ENCODE measurements around the gene CXCL16.
A peak's percentile ranks its signal among the peaks of the same experiment; 100 is the strongest.
"Not testable (repeated sequence)": the region's sequence is repeated elsewhere in the genome, so short reads cannot be mapped to it uniquely, and the experiment has no call there.

Gene CXCL16

DNA sequence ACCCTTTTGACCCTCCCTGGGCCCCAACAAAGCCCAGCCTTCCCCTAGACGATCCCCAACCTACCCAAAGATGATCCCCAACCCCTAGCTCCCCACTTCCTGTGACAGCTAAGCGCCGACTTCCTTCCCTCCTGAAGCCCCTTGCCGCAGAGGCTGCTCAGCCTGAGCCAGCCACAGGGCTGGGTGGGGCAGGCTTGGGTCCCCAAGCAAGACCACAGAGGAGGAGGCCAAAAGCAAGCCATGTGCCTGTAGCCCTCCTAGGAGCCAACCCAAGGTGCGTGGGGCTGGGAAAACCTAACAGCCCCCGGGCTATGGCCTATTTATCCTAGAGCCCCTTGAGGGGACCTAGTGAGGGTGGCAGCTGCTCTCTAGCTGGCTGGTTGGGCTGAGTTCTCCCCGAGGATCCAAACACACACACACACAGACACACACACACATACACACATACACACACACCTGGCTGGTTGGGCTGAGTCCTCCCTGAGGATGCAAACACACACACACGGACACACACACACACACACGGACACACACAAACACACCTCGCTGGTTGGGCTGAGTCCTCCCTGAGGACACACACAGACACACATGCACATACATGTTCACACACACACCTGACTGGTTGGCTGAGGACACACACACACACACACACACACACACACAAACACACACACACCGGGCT is 24.5 kb downstream of the CXCL16 start:
- Mint-ChIP-seq H3K9me3 (no peaks in the 10 kb centered on the region), H3K4me3 (peak overlapping the region; percentile 75), H3K27ac (ENCODE audit: low read depth) (peak overlapping the region; percentile 88), H3K4me1 (peaks cover 59% of the 10 kb centered on the region), H3K27me3 (no peaks in the 10 kb centered on the region), H3K36me3 (ENCODE audit: insufficient read depth) (peaks cover 40% of the 10 kb centered on the region)
- peak in 1 of 2 donors; percentile 44 for DNase-seq (ENCODE audit: low spot score in 2 of 2)
- ATAC-seq (replicated peaks; ENCODE audit: extremely low read depth, poor library complexity, severe bottlenecking), result peak; percentile 16

DNA sequence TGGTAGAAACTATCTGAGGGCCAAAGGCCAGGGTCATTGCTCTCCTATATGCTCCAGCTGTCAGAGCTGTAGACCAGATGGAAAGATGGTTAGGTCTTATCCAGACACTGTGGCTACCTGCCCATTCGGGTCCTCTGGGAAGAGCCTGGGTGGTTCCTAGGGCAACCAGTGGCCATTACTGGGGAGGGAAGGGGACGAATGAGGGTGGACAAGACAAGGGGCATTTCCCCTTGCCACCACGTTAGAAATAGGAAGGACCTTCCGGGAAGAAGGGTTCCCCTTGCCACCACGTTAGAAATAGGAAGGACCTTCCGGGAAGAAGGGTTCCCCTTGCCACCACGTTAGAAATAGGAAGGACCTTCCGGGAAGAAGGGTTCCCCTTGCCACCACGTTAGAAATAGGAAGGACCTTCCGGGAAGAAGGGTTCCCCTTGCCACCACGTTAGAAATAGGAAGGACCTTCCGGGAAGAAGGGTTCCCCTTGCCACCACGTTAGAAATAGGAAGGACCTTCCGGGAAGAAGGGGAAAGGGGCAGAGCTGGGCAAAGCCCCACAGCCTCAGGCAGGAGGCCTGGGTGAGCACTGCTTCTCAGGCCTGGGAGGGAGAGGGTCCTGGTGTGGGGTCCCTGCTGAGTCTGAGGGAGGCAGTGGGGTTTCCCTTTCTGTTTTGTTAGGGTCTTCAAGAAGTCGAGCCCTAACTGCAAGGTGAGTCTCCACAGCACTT is 25.2 kb downstream of the CXCL16 start:
- DNase-seq (ENCODE audit: low spot score in 2 of 2); H3K27me3 Mint-ChIP-seq; H3K9me3 Mint-ChIP-seq; ATAC-seq (replicated peaks; ENCODE audit: extremely low read depth, poor library complexity, severe bottlenecking): not testable (repeated sequence)
- Mint-ChIP-seq H3K36me3 (ENCODE audit: insufficient read depth) (peaks cover 35% of the 10 kb centered on the region), H3K4me3 (peak overlapping the region; percentile 75), H3K4me1 (peaks cover 62% of the 10 kb centered on the region), H3K27ac (ENCODE audit: low read depth) (peak overlapping the region; percentile 88)

GRCh38 chr17:4712526-4712925 is 27.2 kb downstream of the CXCL16 start:
- DNase-seq (ENCODE audit: low spot score in 2 of 2) (no peak), ATAC-seq (replicated peaks; ENCODE audit: extremely low read depth, poor library complexity, severe bottlenecking) (no peak)
- H3K4me3 Mint-ChIP-seq, result peak overlapping the region; percentile 94
- no peaks in the 10 kb centered on the region for H3K9me3 Mint-ChIP-seq
- peak overlapping the region; percentile 88 for H3K27ac Mint-ChIP-seq (ENCODE audit: low read depth)
- no peaks in the 10 kb centered on the region for H3K27me3 Mint-ChIP-seq
- H3K4me1 Mint-ChIP-seq, result peaks cover 60% of the 10 kb centered on the region
- peaks cover 17% of the 10 kb centered on the region for H3K36me3 Mint-ChIP-seq (ENCODE audit: insufficient read depth)

GRCh38 chr17:4711661-4712181 is 28.0 kb downstream of the CXCL16 start:
- no peak for ATAC-seq (replicated peaks; ENCODE audit: extremely low read depth, poor library complexity, severe bottlenecking)
- peak overlapping the region; percentile 88 for H3K27ac Mint-ChIP-seq (ENCODE audit: low read depth)
- H3K9me3 Mint-ChIP-seq, result no peaks in the 10 kb centered on the region
- H3K36me3 Mint-ChIP-seq (ENCODE audit: insufficient read depth), result peaks cover 11% of the 10 kb centered on the region
- H3K4me3 Mint-ChIP-seq, result peak overlapping the region; percentile 94
- no peaks in the 10 kb centered on the region for H3K27me3 Mint-ChIP-seq
- peaks cover 53% of the 10 kb centered on the region for H3K4me1 Mint-ChIP-seq
- DNase-seq (ENCODE audit: low spot score in 2 of 2), result no peak

DNA sequence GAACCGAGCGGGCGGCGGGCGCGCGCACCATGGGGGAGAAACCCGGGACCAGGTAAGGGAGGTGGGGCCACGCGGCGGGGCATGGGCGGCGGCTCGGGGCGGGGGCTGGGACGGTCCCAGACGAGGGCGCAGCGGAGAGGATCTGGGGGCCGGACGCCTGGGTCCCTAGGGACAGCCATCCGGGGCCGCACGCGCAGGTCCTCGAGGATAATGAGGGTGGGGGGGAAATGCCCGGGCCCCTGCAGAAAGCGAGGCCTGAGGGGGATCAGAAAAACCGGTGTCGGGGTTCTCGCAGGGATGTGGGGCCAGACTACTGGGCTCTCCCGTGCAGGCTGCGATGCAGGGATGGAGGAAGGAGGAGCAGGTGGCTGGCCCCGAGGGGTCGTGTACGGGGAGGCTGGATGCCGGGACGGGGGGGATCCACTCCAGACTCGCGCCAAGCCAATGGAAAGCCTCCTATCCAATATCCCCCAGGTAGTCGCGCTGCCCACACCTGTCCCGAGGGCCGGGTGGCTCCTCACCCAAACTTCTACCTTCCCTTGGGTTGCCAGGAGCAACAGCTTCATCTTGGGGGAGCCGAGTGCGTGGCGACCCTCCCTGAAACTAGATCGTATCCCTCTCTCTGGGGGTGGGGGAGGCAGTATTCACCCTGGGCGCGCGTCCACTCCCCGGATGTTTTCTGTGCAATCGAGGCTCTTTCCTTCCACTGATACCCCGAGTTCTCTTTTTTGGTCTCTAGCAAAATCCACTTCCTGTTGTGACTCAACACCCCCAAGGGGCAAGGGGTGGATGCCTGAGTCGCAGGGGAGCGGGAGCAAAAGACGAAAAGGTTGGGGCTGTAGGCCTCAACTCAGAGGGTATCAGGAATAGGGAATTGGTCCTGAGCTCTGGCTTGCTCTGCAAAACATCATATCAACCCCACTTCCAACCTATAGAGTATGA is 28.8 kb downstream of the CXCL16 start:
- Mint-ChIP-seq H3K4me1 (peaks cover 53% of the 10 kb centered on the region), H3K36me3 (ENCODE audit: insufficient read depth) (peaks cover 12% of the 10 kb centered on the region), H3K27ac (ENCODE audit: low read depth) (peak overlapping the region; percentile 88), H3K27me3 (no peaks in the 10 kb centered on the region), H3K4me3 (peak overlapping the region; percentile 94), H3K9me3 (no peaks in the 10 kb centered on the region)
- peak; percentile 1 for ATAC-seq (replicated peaks; ENCODE audit: extremely low read depth, poor library complexity, severe bottlenecking)
- DNase-seq (ENCODE audit: low spot score in 2 of 2), result no peak

GRCh38 chr17:4709794-4710692 is 29.7 kb downstream of the CXCL16 start, which contains the start of gene ARRB2:
Gene ARRB2, plus strand, starts transcription at chr17:4710632. Its CDS starts 90 bp downstream, at chr17:4710722.
- Mint-ChIP-seq H3K27me3 (no peaks in the 10 kb centered on the region), H3K4me3 (peak within 1 kb of the TSS; percentile 94), H3K4me1 (peaks cover 46% of the 10 kb centered on the region), H3K27ac (ENCODE audit: low read depth) (peak within 1 kb of the TSS; percentile 88), H3K36me3 (ENCODE audit: insufficient read depth) (peaks cover 5% of the 10 kb centered on the region), H3K9me3 (no peaks in the 10 kb centered on the region)
- ATAC-seq (replicated peaks; ENCODE audit: extremely low read depth, poor library complexity, severe bottlenecking) (peak; percentile 83), DNase-seq (ENCODE audit: low spot score in 2 of 2) (peak; percentile 93 to 98)

- Mint-ChIP-seq H3K36me3 (ENCODE audit: insufficient read depth) (peaks cover 6% of the 10 kb centered on the region), H3K4me1 (peaks cover 34% of the 10 kb centered on the region), H3K27me3 (no peaks in the 10 kb centered on the region), H3K27ac (ENCODE audit: low read depth) (no peak overlapping the region), H3K9me3 (no peaks in the 10 kb centered on the region), H3K4me3 (peak overlapping the region; percentile 46)
- ATAC-seq (replicated peaks; ENCODE audit: extremely low read depth, poor library complexity, severe bottlenecking) (no peak), DNase-seq (ENCODE audit: low spot score in 2 of 2) (peak in 1 of 2 donors; percentile 61)
These were observed 31.3 kb downstream of the CXCL16 start for GRCh38 chr17:4708436-4708835.

- peaks cover 7% of the 10 kb centered on the region for H3K36me3 Mint-ChIP-seq (ENCODE audit: insufficient read depth)
- H3K4me1 Mint-ChIP-seq, result peaks cover 37% of the 10 kb centered on the region
- H3K27me3 Mint-ChIP-seq, result no peaks in the 10 kb centered on the region
- H3K4me3 Mint-ChIP-seq, result peak overlapping the region; percentile 14
- H3K9me3 Mint-ChIP-seq, result no peaks in the 10 kb centered on the region
- ATAC-seq (replicated peaks; ENCODE audit: extremely low read depth, poor library complexity, severe bottlenecking) (no peak), DNase-seq (ENCODE audit: low spot score in 2 of 2) (no peak)
- peak overlapping the region; percentile 20 for H3K27ac Mint-ChIP-seq (ENCODE audit: low read depth)
These were observed 33.6 kb downstream of the CXCL16 start for GRCh38 chr17:4706121-4706520.

DNA sequence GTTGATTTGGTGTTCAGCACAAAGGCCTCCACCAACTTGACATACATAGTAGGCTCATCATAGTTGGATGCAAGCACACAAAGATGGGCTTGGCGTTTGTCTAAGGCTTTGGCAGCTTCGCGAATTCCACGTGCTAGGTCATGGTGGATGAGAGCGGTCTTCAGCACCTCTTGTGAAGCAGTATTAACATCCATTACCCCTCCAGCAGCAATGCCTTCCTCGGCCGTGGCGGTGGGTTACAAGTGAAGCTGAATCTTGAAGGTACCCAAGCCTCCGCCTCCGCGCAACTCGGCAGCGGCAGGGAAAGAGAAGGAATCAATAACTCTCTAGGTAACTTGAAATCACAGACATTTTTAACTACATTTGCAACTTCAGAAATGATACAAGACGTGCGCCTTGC is 34.7 kb downstream of the CXCL16 start:
- Mint-ChIP-seq H3K4me1 (peaks cover 35% of the 10 kb centered on the region), H3K4me3 (peak overlapping the region; percentile 63), H3K27ac (ENCODE audit: low read depth) (peak overlapping the region; percentile 71), H3K27me3 (no peaks in the 10 kb centered on the region), H3K9me3 (no peaks in the 10 kb centered on the region), H3K36me3 (ENCODE audit: insufficient read depth) (peaks cover 7% of the 10 kb centered on the region)
- no peak for ATAC-seq (replicated peaks; ENCODE audit: extremely low read depth, poor library complexity, severe bottlenecking)
- no peak for DNase-seq (ENCODE audit: low spot score in 2 of 2)

- H3K36me3 Mint-ChIP-seq (ENCODE audit: insufficient read depth); ATAC-seq (replicated peaks; ENCODE audit: extremely low read depth, poor library complexity, severe bottlenecking); H3K9me3 Mint-ChIP-seq; DNase-seq (ENCODE audit: low spot score in 2 of 2); H3K27me3 Mint-ChIP-seq: not testable (repeated sequence)
- H3K27ac Mint-ChIP-seq (ENCODE audit: low read depth), result peak overlapping the region; percentile 71
- peak overlapping the region; percentile 63 for H3K4me3 Mint-ChIP-seq
- peaks cover 31% of the 10 kb centered on the region for H3K4me1 Mint-ChIP-seq
These were observed 35.2 kb downstream of the CXCL16 start for GRCh38 chr17:4704574-4704907.

GRCh38 chr17:4703330-4703691 is 36.4 kb downstream of the CXCL16 start:
- DNase-seq (ENCODE audit: low spot score in 2 of 2) (no peak), ATAC-seq (replicated peaks; ENCODE audit: extremely low read depth, poor library complexity, severe bottlenecking) (no peak)
- Mint-ChIP-seq H3K4me3 (peak overlapping the region; percentile 63), H3K4me1 (peaks cover 28% of the 10 kb centered on the region), H3K27ac (ENCODE audit: low read depth) (peak overlapping the region; percentile 71), H3K36me3 (ENCODE audit: insufficient read depth) (peaks cover 9% of the 10 kb centered on the region), H3K9me3 (no peaks in the 10 kb centered on the region), H3K27me3 (no peaks in the 10 kb centered on the region)
